ENCODE results near the gene IFNK.

IFNK gene

GRCh38 chr9:27533311-27533710 is 9.2 kb downstream of the IFNK start (continued):
- no peak for TF ChIP-seq ZNF37A (tag by site-specific recombination; IDR thresholded peaks at IDR 0.05)

- peaks cover 6% of the 10 kb centered on the region; the same call in 1 of the 2 replicates for H3K4me1 ChIP-seq (ENCODE audit: control insufficient read depth, insufficient read depth, low read length)
- CTCF ChIA-PET: interaction anchor here (5.9 kb wide), 1 partner anchor 201 kb away, joined by 52 read pairs; no protein-coding TSS in a partner anchor
- TF ChIP-seq ZBTB17 (tag by site-specific recombination; IDR thresholded peaks at IDR 0.05): no peak
- TF ChIP-seq ZNF530 (tag by site-specific recombination; IDR thresholded peaks at IDR 0.05; ENCODE audit: low read depth): no peak
- POLR2A ChIA-PET: no interaction called here
- H3K27ac ChIP-seq (ENCODE audit: extremely low read depth, low read depth, low read length): no peak overlapping the region
- no peak overlapping the region for H3K4me3 ChIP-seq (ENCODE audit: low read depth, low read length)
- no peaks in the 10 kb centered on the region for H3K9me3 ChIP-seq (ENCODE audit: control insufficient read depth, insufficient read depth, low read depth, low read length)
- H3K36me3 ChIP-seq (ENCODE audit: control insufficient read depth in 2 of 2, insufficient read depth in 1 of 2, low read length in 2 of 2): no peaks in the 10 kb centered on the region
Measured at GRCh38 chr9:27534131-27534530, 10.0 kb downstream of the IFNK start.

GRCh38 chr9:27534658-27535209 is 10.6 kb downstream of the IFNK start:
- Histone ChIP-seq H3K4me3 (ENCODE audit: low read depth, low read length) (no peak overlapping the region), H3K27ac (ENCODE audit: extremely low read depth, low read depth, low read length) (no peak overlapping the region), H3K4me1 (ENCODE audit: control insufficient read depth, insufficient read depth, low read length) (peaks cover 8% of the 10 kb centered on the region; the same call in 1 of the 2 replicates), H3K36me3 (ENCODE audit: control insufficient read depth in 2 of 2, insufficient read depth in 1 of 2, low read length in 2 of 2) (no peaks in the 10 kb centered on the region), H3K9me3 (ENCODE audit: control insufficient read depth, insufficient read depth, low read depth, low read length) (no peaks in the 10 kb centered on the region)
- ChIA-PET POLR2A (no interaction called here), CTCF (interaction anchor here (0.6 to 5.9 kb wide), 4 partner anchors 11 to 284 kb away, joined by 3 to 52 read pairs (median 4); no protein-coding TSS in a partner anchor)
- TF ChIP-seq ZNF155 (tag by site-specific recombination; IDR thresholded peaks at IDR 0.05) (no peak), ZNF488 (tag by site-specific recombination; IDR thresholded peaks at IDR 0.05) (no peak), KLF16 (tag by site-specific recombination; IDR thresholded peaks at IDR 0.05) (no peak), ZNF501 (tag by site-specific recombination; IDR thresholded peaks at IDR 0.05) (no peak), ZNF133 (tag by site-specific recombination; IDR thresholded peaks at IDR 0.05) (no peak), ZNF76 (tag by site-specific recombination; IDR thresholded peaks at IDR 0.05; ENCODE audit: borderline replicate concordance, low read depth) (no peak), REPIN1 (tag by site-specific recombination; IDR thresholded peaks at IDR 0.05; ENCODE audit: low read depth) (no peak), ZNF211 (tag by site-specific recombination; IDR thresholded peaks at IDR 0.05; ENCODE audit: low read depth) (no peak)

- TF ChIP-seq ZNF654 (tag by site-specific recombination; IDR thresholded peaks at IDR 0.05; ENCODE audit: low read depth) (peak; percentile 51), ZSCAN30 (tag by site-specific recombination; IDR thresholded peaks at IDR 0.05) (peak; percentile 60; the same call in 1 of the 2 replicates), WT1 (tag by site-specific recombination; IDR thresholded peaks at IDR 0.05) (no peak), CTCF (tag by site-specific recombination; IDR thresholded peaks at IDR 0.05) (0 out of 2 replicates have a peak, but pooled peaks have one; percentile 17)
- ChIA-PET CTCF (interaction anchor here (0.6 to 1.6 kb wide), 6 partner anchors 10 to 1170 kb away, joined by 3 to 4 read pairs (median 3); no protein-coding TSS in a partner anchor), POLR2A (interaction anchor here (0.5 kb wide), 1 partner anchor 13 kb away, joined by 5 read pairs; no protein-coding TSS in a partner anchor)
- Histone ChIP-seq H3K36me3 (ENCODE audit: control insufficient read depth in 2 of 2, insufficient read depth in 1 of 2, low read length in 2 of 2) (no peaks in the 10 kb centered on the region), H3K9me3 (ENCODE audit: control insufficient read depth, insufficient read depth, low read depth, low read length) (no peaks in the 10 kb centered on the region), H3K4me3 (ENCODE audit: low read depth, low read length) (no peak overlapping the region), H3K27ac (ENCODE audit: extremely low read depth, low read depth, low read length) (no peak overlapping the region), H3K4me1 (ENCODE audit: control insufficient read depth, insufficient read depth, low read length) (peaks cover 11% of the 10 kb centered on the region; the same call in 1 of the 2 replicates)
Measured at GRCh38 chr9:27535701-27536118, 11.6 kb downstream of the IFNK start.

All from HEK293 (cell line).